Natural killer cell (primary cell): ENCODE measurements around the gene MS4A18. TPM values are rescaled to one million over a fixed set of nuclear protein-coding genes. Genes with fewer than 3 reads are reported as not detected.

Experiments
- ATAC-seq, 3 donors: fragments of 150-1000 bp in 2 of 3; fragments of 200-7000 bp in 1 of 3; cut with Tn5 transposase; 1 replicate in 1 of 3; 2 replicates in 2 of 3; pipeline ENCODE4 v1.10.0; 2021; ENCODE audit warnings: mild to moderate bottlenecking in 2 of 3, moderate library complexity in 2 of 3
- DNase-seq, 2 donors: peaks; one replicate each; pipeline versions ENCODE4 v3.0.0 to v3.0.0-alpha.2; 2013 to 2021; ENCODE audit warnings: mixed read lengths in 1 of 2
- H3K27ac ChIP-seq: one replicate; pipeline ENCODE4 v1.5.1; 2013; ENCODE audit warnings: mild to moderate bottlenecking, low read length
- H3K27me3 ChIP-seq: one replicate; pipeline ENCODE4 v1.6.1; 2013; ENCODE audit warnings: low read length; ENCODE audit not compliant: control insufficient read depth, insufficient read depth
- H3K36me3 ChIP-seq: one replicate; pipeline ENCODE4 v1.6.1; 2013; ENCODE audit warnings: low read length; ENCODE audit not compliant: control insufficient read depth, insufficient read depth
- H3K4me1 ChIP-seq: one replicate; pipeline ENCODE4 v1.6.1; 2013; ENCODE audit warnings: low read length; ENCODE audit not compliant: control insufficient read depth, insufficient read depth
- H3K4me3 ChIP-seq: one replicate; pipeline ENCODE4 v1.5.1; 2013; ENCODE audit warnings: low read length
- H3K9me3 ChIP-seq: one replicate; pipeline ENCODE4 v1.6.1; 2013; ENCODE audit warnings: low read length; ENCODE audit not compliant: control insufficient read depth, insufficient read depth
- H3K27ac Mint-ChIP-seq, 2 donors: one replicate each; pipeline ENCODE4 v1.8.0; 2022; ENCODE audit warnings: mild to moderate bottlenecking in 2 of 2, mixed read lengths in 2 of 2, moderate library complexity in 1 of 2
- H3K27me3 Mint-ChIP-seq, 2 donors: one replicate each; pipeline ENCODE4 v1.8.0; 2022; ENCODE audit warnings: low read depth in 2 of 2, mixed read lengths in 2 of 2
- H3K36me3 Mint-ChIP-seq: one replicate; pipeline ENCODE4 v1.8.0; 2022; ENCODE audit warnings: mixed read lengths
- H3K4me1 Mint-ChIP-seq, 2 donors: one replicate each; pipeline ENCODE4 v1.8.0; 2022; ENCODE audit warnings: mixed read lengths in 2 of 2
- H3K4me3 Mint-ChIP-seq: one replicate; pipeline ENCODE4 v1.8.0; 2022; ENCODE audit warnings: mild to moderate bottlenecking, moderate library complexity, mixed read lengths
- H3K9me3 Mint-ChIP-seq, 2 donors: one replicate each; pipeline ENCODE4 v1.8.0; 2022; ENCODE audit warnings: mixed read lengths in 2 of 2
- CTCF ChIP-seq: fragments of 200-600 bp; IDR thresholded peaks from one replicate; pipeline ENCODE4 v1.8.0; 2022; ENCODE audit warnings: antibody characterized with exemption
- WGBS: methylation state at CpG from one replicate; pipeline ENCODE4 v1.1.7; 2013; ENCODE audit warnings: missing lambda C conversion rate; ENCODE audit not compliant: insufficient coverage; 5-methylcytosine and 5-hydroxymethylcytosine counted together
- intact Hi-C: fragments of 100-400 bp; cut with micrococcal nuclease; formaldehyde crosslinking; loops from one replicate; pipeline ENCODE4 v1.14.2; 2022
- total RNA-seq, 4 donors: library from RNA; stranded (reverse); fragments of 120-200 nt in 1 of 4; gene quantifications; one replicate each; pipeline versions ENCODE4 v1.2.3 to v1.2.4, GENCODE V29; 2013 to 2022

MS4A18 gene
- total RNA-seq, 3 donors from 2014 or later (not counting 1 experiment from before 2014, with no cell fraction given) = not detected

GRCh38 chr11:60786811-60787567 lies 62.5 kb downstream of the MS4A18 start:
- ATAC-seq = no peak
- H3K4me3 ChIP-seq = no peak overlapping the region
- intact Hi-C loops = no loop called here
- no peaks in the 10 kb centered on the region for H3K9me3 Mint-ChIP-seq
- H3K36me3 Mint-ChIP-seq = no peaks in the 10 kb centered on the region
- no peaks in the 10 kb centered on the region for H3K36me3 ChIP-seq
- no peaks in the 10 kb centered on the region for H3K27me3 Mint-ChIP-seq
- H3K27ac Mint-ChIP-seq = no peak overlapping the region
- no peak overlapping the region for H3K27ac ChIP-seq
- no peak overlapping the region for H3K4me3 Mint-ChIP-seq
- H3K9me3 ChIP-seq = no peaks in the 10 kb centered on the region
- H3K27me3 ChIP-seq = no peaks in the 10 kb centered on the region
- no peaks in the 10 kb centered on the region for H3K4me1 ChIP-seq
- 86% methylated on average over 13 of the region's 15 CpGs for WGBS
- DNase-seq = no peak
- TF ChIP-seq CTCF = no peak
- no peaks in the 10 kb centered on the region for H3K4me1 Mint-ChIP-seq

DNA sequence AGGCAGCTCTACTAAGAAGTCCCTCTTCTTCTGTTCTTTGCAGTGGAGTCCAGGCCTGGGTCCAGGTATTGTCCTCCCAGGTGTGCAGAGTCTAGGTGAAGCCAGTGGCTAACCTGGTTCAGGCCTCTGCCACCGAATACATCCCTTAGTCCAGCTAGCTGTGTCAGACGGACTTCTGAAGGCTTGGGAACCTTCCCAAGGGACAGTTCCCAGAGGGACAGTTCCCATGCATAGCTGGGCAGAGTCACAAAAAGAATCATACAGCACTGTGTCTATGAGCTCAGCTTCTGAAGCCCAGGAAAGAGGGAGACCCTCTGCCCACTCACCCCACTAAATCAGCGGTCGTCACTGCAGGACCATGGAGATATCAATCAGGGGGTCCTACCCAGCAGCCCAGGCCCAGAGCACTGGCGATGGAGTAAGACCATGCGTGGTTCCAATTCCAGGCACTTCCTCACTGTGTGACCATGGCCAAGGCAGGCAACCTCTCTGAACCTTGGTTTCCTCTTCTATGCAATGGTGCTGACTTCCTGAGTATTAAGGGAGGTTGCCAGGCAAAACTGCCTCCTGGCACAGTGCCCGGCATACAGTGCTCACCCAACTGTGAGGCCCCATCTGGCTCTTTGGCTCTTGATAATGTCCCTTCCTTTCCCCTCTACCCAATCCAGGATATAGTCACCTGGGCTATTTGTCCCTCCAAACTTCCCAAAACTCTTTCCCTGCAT lies 64.0 kb downstream of the MS4A18 start:
- peaks cover 0 to 7% of the 10 kb centered on the region in 2 donors for H3K27me3 Mint-ChIP-seq
- Histone ChIP-seq H3K9me3 (no peaks in the 10 kb centered on the region), H3K27ac (no peak overlapping the region), H3K4me1 (no peaks in the 10 kb centered on the region), H3K36me3 (no peaks in the 10 kb centered on the region), H3K4me3 (no peak overlapping the region), H3K27me3 (no peaks in the 10 kb centered on the region)
- ATAC-seq = no peak
- 95% methylated on average over 7 of the region's 7 CpGs for WGBS
- no peak for DNase-seq
- H3K9me3 Mint-ChIP-seq = no peaks in the 10 kb centered on the region
- no peaks in the 10 kb centered on the region for H3K36me3 Mint-ChIP-seq
- H3K4me1 Mint-ChIP-seq = no peaks in the 10 kb centered on the region
- no peak overlapping the region for H3K27ac Mint-ChIP-seq
- intact Hi-C loops = no loop called here
- TF ChIP-seq CTCF = no peak
- no peak overlapping the region for H3K4me3 Mint-ChIP-seq

GRCh38 chr11:60790726-60791125 lies 66.2 kb downstream of the MS4A18 start:
- no peaks in the 10 kb centered on the region for H3K9me3 Mint-ChIP-seq
- 96% methylated on average over 3 of the region's 3 CpGs for WGBS
- no peak overlapping the region for H3K4me3 Mint-ChIP-seq
- Histone ChIP-seq H3K27me3 (no peaks in the 10 kb centered on the region), H3K9me3 (no peaks in the 10 kb centered on the region), H3K4me3 (no peak overlapping the region), H3K4me1 (no peaks in the 10 kb centered on the region), H3K27ac (no peak overlapping the region), H3K36me3 (no peaks in the 10 kb centered on the region)
- DNase-seq (no peak), ATAC-seq (no peak)
- H3K27me3 Mint-ChIP-seq = peaks cover 0 to 7% of the 10 kb centered on the region in 2 donors
- no peaks in the 10 kb centered on the region for H3K4me1 Mint-ChIP-seq
- no peak for TF ChIP-seq CTCF
- intact Hi-C loops = no loop called here
- H3K27ac Mint-ChIP-seq = no peak overlapping the region
- H3K36me3 Mint-ChIP-seq = no peaks in the 10 kb centered on the region
